8988T (cell line): ENCODE measurements around the gene ZNF799.
"Not testable (repeated sequence)": the region's sequence is repeated elsewhere in the genome, so short reads cannot be mapped to it uniquely, and the experiment has no call there.

ENCODE experiments used
- DNase-seq: peaks from one replicate; pipeline ENCODE4 v3.0.0; 2011

Gene ZNF799

GRCh38 chr19:12362236-12362635 lies 38.8 kb downstream of the ZNF799 start:
- not testable (repeated sequence) for DNase-seq

DNA sequence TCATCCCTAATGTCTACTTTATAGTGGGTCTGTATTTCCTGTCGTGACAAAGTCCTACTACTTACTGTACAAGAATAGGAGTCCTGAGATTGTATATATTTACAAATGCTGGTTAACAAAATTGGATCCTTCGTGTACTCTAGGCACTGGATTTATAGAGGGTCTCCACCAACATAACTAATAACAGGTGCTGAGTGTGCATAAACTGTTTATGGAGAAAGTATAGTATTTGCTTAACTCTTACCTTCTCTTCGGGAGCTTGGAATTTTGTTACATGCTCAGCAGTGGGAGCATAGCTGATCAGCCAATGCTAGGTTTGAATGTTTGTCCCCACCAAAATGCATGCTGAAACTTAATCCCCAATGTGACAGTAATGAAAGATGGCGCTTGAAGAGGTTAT lies 47.7 kb downstream of the ZNF799 start:
- no peak for DNase-seq

DNA sequence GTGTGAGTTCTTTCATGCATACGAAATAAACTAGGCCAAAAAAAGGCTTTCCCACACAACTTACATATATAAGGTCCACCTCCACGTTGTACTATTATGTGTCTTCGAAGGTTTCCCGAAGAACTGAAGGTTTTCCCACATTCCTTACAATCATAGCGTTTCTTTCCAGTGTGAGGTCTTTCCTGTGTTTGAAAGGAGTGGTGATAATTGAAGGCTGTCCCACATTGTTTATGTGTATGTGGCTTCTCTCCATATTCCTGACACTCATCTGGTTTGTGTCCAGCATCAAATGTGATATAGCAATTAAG lies 50.2 kb downstream of the ZNF799 start:
- DNase-seq, result no peak

- no peak for DNase-seq
Measured at GRCh38 chr19:12350185-12350889, 50.7 kb downstream of the ZNF799 start.

GRCh38 chr19:12346896-12347295 lies 54.2 kb downstream of the ZNF799 start:
- DNase-seq, result no peak

GRCh38 chr19:12345197-12345596 lies 55.9 kb downstream of the ZNF799 start:
- no peak for DNase-seq
